NB4 (cell line): ENCODE data around the gene LMO2.

ENCODE experiments used
- POLR2A ChIP-seq: IDR thresholded peaks from 2 replicates; pipeline ENCODE4 v1.6.1; 2011; ENCODE audit warnings: mild to moderate bottlenecking; ENCODE audit not compliant: insufficient read length; ENCODE audit errors: extremely low read depth
- TF ChIP-seq, protein P1 (sequence below): IDR thresholded peaks from one replicate; pipeline ENCODE4 v1.5.1; 2012; ENCODE audit warnings: low read depth, low read length

DNA sequence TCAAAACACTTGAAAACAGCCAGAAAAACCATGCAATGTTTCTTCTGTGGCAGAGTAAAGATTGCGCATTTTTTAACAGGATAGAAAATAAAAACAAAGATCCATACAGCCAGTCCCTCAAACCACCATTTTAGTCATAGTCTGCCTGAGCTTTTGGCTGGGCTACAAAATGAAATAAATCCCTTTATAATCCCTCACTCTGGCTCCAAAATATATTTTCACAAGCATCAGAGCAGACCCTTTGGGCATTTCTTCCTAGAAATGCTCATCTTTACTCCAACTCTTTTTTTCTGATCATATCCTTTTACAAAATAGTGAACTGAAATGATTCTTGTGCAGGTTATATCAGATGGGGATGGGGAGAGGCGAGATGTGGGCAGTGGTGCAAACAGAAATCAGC, 31.8 kb upstream of the LMO2 start:
- TF ChIP-seq, protein P1, sequence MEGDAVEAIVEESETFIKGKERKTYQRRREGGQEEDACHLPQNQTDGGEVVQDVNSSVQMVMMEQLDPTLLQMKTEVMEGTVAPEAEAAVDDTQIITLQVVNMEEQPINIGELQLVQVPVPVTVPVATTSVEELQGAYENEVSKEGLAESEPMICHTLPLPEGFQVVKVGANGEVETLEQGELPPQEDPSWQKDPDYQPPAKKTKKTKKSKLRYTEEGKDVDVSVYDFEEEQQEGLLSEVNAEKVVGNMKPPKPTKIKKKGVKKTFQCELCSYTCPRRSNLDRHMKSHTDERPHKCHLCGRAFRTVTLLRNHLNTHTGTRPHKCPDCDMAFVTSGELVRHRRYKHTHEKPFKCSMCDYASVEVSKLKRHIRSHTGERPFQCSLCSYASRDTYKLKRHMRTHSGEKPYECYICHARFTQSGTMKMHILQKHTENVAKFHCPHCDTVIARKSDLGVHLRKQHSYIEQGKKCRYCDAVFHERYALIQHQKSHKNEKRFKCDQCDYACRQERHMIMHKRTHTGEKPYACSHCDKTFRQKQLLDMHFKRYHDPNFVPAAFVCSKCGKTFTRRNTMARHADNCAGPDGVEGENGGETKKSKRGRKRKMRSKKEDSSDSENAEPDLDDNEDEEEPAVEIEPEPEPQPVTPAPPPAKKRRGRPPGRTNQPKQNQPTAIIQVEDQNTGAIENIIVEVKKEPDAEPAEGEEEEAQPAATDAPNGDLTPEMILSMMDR, result no peak
- no peak for TF ChIP-seq POLR2A
